H1 (cell line): ENCODE measurements around the gene QSOX2. TPM values are rescaled to one million over a fixed set of nuclear protein-coding genes. Genes with fewer than 3 reads are reported as not detected.

Experiments
- CTCF ChIA-PET: fragments of 300-600 bp; sonication (Branson Sonifier 250); formaldehyde crosslinking; loops from one replicate; lab custom pipeline; 2021; ENCODE audit not compliant: partially characterized antibody; lab: Charles Lee
- POLR2A ChIA-PET: fragments of 300-600 bp; sonication (Branson Sonifier 250); formaldehyde crosslinking; loops from one replicate; lab custom pipeline; 2021; ENCODE audit warnings: inconsistent platforms; ENCODE audit not compliant: partially characterized antibody; lab: Charles Lee
- DNase-seq, 2 experiments: peaks; one replicate each; pipeline versions ENCODE4 v3.0.0 to v3.0.0-alpha.2; 2010 to 2022; ENCODE audit warnings: low spot score in 2 of 2, low read depth in 1 of 2, mixed read lengths in 1 of 2
- FAIRE-seq: peaks from 2 replicates; lab custom pipeline; 2011; peaks lifted over from hg19 to GRCh38; lab: Jason Lieb, UNC
- H2AFZ ChIP-seq: 2 replicates; pipeline ENCODE4 v1.8.1; 2012; ENCODE audit warnings: low read length, inconsistent platforms
- H2AK5ac ChIP-seq: 2 replicates; pipeline ENCODE4 v1.6.1; 2013; ENCODE audit warnings: low read depth, low read length
- H2BK120ac ChIP-seq: replicated peaks from 2 replicates; pipeline ENCODE3; 2013; ENCODE audit warnings: low read depth, low read length, inconsistent platforms
- H2BK12ac ChIP-seq: 2 replicates; pipeline ENCODE4 v1.6.1; 2013; ENCODE audit warnings: low read depth, low read length
- H2BK15ac ChIP-seq: 2 replicates; pipeline ENCODE4 v1.6.1; 2013; ENCODE audit warnings: low read length
- H2BK20ac ChIP-seq: 2 replicates; pipeline ENCODE4 v1.6.1; 2013; ENCODE audit warnings: low read length
- H2BK5ac ChIP-seq: 2 replicates; pipeline ENCODE4 v1.6.1; 2013; ENCODE audit warnings: low read depth, low read length
- H3K14ac ChIP-seq: 2 replicates; pipeline ENCODE4 v1.6.1; 2013; ENCODE audit warnings: inconsistent platforms; ENCODE audit not compliant: insufficient read length
- H3K18ac ChIP-seq: 2 replicates; pipeline ENCODE4 v1.6.1; 2013; ENCODE audit warnings: low read length; ENCODE audit errors: extremely low read depth
- H3K23ac ChIP-seq: 2 replicates; pipeline ENCODE4 v1.6.1; 2013; ENCODE audit warnings: inconsistent platforms; ENCODE audit not compliant: insufficient read length
- H3K23me2 ChIP-seq: 2 replicates; pipeline ENCODE4 v1.6.1; 2013; ENCODE audit warnings: low read depth, low read length
- H3K27ac ChIP-seq: 2 replicates; pipeline ENCODE4 v1.6.1; 2011; ENCODE audit warnings: low read depth, low read length, inconsistent platforms
- H3K27me3 ChIP-seq, 4 experiments: replicated peaks in 1 of 4; 1 replicate in 1 of 4; 2 replicates in 3 of 4; pipeline versions ENCODE4 v1.6.1 to v1.8.1; 2011 to 2013; ENCODE audit warnings: low read length in 3 of 4, mild to moderate bottlenecking in 3 of 4, inconsistent platforms in 2 of 4, mixed read lengths in 2 of 4, moderate library complexity in 1 of 4; ENCODE audit not compliant: control insufficient read depth in 3 of 4, insufficient read depth in 3 of 4; ENCODE audit errors: extremely low read depth in 1 of 4
- H3K36me3 ChIP-seq, 4 experiments: 2 replicates each; pipeline versions ENCODE4 v1.6.1 to v1.8.1; 2011 to 2013; ENCODE audit warnings: mild to moderate bottlenecking in 4 of 4, low read length in 3 of 4, moderate library complexity in 2 of 4, control low read depth in 1 of 4, inconsistent platforms in 1 of 4; ENCODE audit not compliant: insufficient read depth in 4 of 4, control insufficient read depth in 2 of 4
- H3K4ac ChIP-seq: replicated peaks from 2 replicates; pipeline ENCODE3; 2013; ENCODE audit warnings: low read length, low read depth, mixed read lengths, inconsistent platforms; ENCODE audit not compliant: insufficient read length
- H3K4me1 ChIP-seq, 4 experiments: replicated peaks in 1 of 4; 1 replicate in 1 of 4; 2 replicates in 3 of 4; pipeline versions ENCODE4 v1.6.1 to v1.8.1; 2011 to 2013; ENCODE audit warnings: low read length in 3 of 4, inconsistent platforms in 2 of 4, mixed read lengths in 1 of 4; ENCODE audit not compliant: insufficient read depth in 4 of 4, control insufficient read depth in 3 of 4
- H3K4me2 ChIP-seq, 2 experiments: 2 replicates each; pipeline versions ENCODE4 v1.6.1 to v1.8.1; 2011 to 2013; ENCODE audit warnings: low read depth in 2 of 2, low read length in 2 of 2, control low read depth in 1 of 2, inconsistent platforms in 1 of 2, mild to moderate bottlenecking in 1 of 2; ENCODE audit not compliant: insufficient read depth in 1 of 2
- H3K4me3 ChIP-seq, 4 experiments: fragments of 200-600, 300-600 bp in 1 of 4; sonication (generic), shearing (Covaris generic), sonication (Bioruptor Twin) in 1 of 4; 2 replicates each; pipeline versions ENCODE4 v1.5.1 to v1.8.1; 2011 to 2016; ENCODE audit warnings: low read length in 4 of 4, low read depth in 3 of 4, control low read depth in 2 of 4, inconsistent platforms in 2 of 4, mild to moderate bottlenecking in 2 of 4, mixed read lengths in 1 of 4, moderate library complexity in 1 of 4; ENCODE audit not compliant: insufficient read depth in 2 of 4; ENCODE audit errors: extremely low read depth in 1 of 4
- H3K56ac ChIP-seq: replicated peaks from 2 replicates; pipeline ENCODE3; 2013; ENCODE audit warnings: low read depth, mild to moderate bottlenecking, mixed read lengths, low read length, inconsistent platforms; ENCODE audit not compliant: insufficient read length
- H3K79me1 ChIP-seq: 2 replicates; pipeline ENCODE4 v1.6.1; 2013; ENCODE audit warnings: low read depth, low read length, control low read depth
- H3K79me2 ChIP-seq, 2 experiments: 2 replicates each; pipeline versions ENCODE4 v1.6.1 to v1.8.1; 2012 to 2013; ENCODE audit warnings: low read length in 2 of 2, mild to moderate bottlenecking in 2 of 2, inconsistent platforms in 1 of 2; ENCODE audit not compliant: insufficient read depth in 2 of 2, control insufficient read depth in 1 of 2
- H3K9ac ChIP-seq, 4 experiments: replicated peaks in 1 of 4; 1 replicate in 1 of 4; 2 replicates in 3 of 4; pipeline versions ENCODE4 v1.6.1 to v1.8.1; 2011 to 2013; ENCODE audit warnings: low read depth in 3 of 4, low read length in 3 of 4, control low read depth in 2 of 4, mild to moderate bottlenecking in 2 of 4, moderate library complexity in 2 of 4, inconsistent platforms in 1 of 4; ENCODE audit errors: extremely low read depth in 1 of 4
- H3K9me3 ChIP-seq, 2 experiments: 2 replicates each; pipeline versions ENCODE4 v1.6.1 to v1.8.1; 2012 to 2013; ENCODE audit warnings: mild to moderate bottlenecking in 2 of 2, moderate library complexity in 2 of 2, control low read depth in 1 of 2, inconsistent platforms in 1 of 2, low read depth in 1 of 2, low read length in 1 of 2, mixed read lengths in 1 of 2; ENCODE audit not compliant: insufficient read depth in 2 of 2
- H4K20me1 ChIP-seq, 2 experiments: replicated peaks in 1 of 2; 2 replicates each; pipeline versions ENCODE3 to v1.8.1; 2011 to 2013; ENCODE audit warnings: inconsistent platforms in 2 of 2, low read length in 2 of 2, mild to moderate bottlenecking in 1 of 2; ENCODE audit not compliant: insufficient read depth in 2 of 2, control insufficient read depth in 1 of 2
- H4K5ac ChIP-seq: 2 replicates; pipeline ENCODE4 v1.6.1; 2013; ENCODE audit warnings: low read length, low read depth, mixed read lengths, inconsistent platforms; ENCODE audit not compliant: insufficient read length
- H4K8ac ChIP-seq: 2 replicates; pipeline ENCODE4 v1.8.0; 2013; ENCODE audit warnings: mild to moderate bottlenecking, moderate library complexity, low read length, inconsistent platforms; ENCODE audit not compliant: insufficient read depth; ENCODE audit errors: extremely low read depth
- H4K91ac ChIP-seq: replicated peaks from 2 replicates; pipeline ENCODE3; 2013; ENCODE audit warnings: low read length, mixed read lengths, inconsistent platforms; ENCODE audit not compliant: insufficient read length
- CEBPB ChIP-seq: IDR thresholded peaks from 2 replicates; pipeline ENCODE4 v1.6.1; 2012; ENCODE audit warnings: low read depth, low read length
- GTF2F1 ChIP-seq: IDR thresholded peaks from 2 replicates; pipeline ENCODE4 v1.6.1; 2012; ENCODE audit warnings: low read depth, low read length, improper control_type of control experiment, borderline replicate concordance
- KDM1A ChIP-seq: fragments of 200-600, 300-600 bp; sonication (generic); IDR thresholded peaks from 2 replicates; pipeline ENCODE4 v1.7.1; 2016; ENCODE audit warnings: mild to moderate bottlenecking, low read length, borderline replicate concordance
- NRF1 ChIP-seq: IDR thresholded peaks from 2 replicates; pipeline ENCODE4 v1.6.1; 2011; ENCODE audit warnings: mild to moderate bottlenecking, low read depth, low read length, improper control_type of control experiment
- PHF8 ChIP-seq: fragments of 200-600 bp; sonication (generic); conservative IDR thresholded peaks from 2 replicates; pipeline ENCODE4 v1.7.1; 2012; ENCODE audit warnings: low read depth, mild to moderate bottlenecking, inconsistent platforms, low read length, moderate library complexity
- POLR2A ChIP-seq, 2 experiments: IDR thresholded peaks; 1 replicate in 1 of 2; 2 replicates in 1 of 2; pipeline ENCODE4 v1.6.1; 2011; ENCODE audit warnings: low read depth in 2 of 2, low read length in 2 of 2, mild to moderate bottlenecking in 2 of 2; ENCODE audit errors: control extremely low read depth in 1 of 2
- RFX5 ChIP-seq: IDR thresholded peaks from 2 replicates; pipeline ENCODE4 v1.6.1; 2011; ENCODE audit warnings: low read depth, low read length, improper control_type of control experiment, borderline replicate concordance
- SIN3A ChIP-seq, 2 experiments: IDR thresholded peaks in 1 of 2; conservative IDR thresholded peaks in 1 of 2; 2 replicates each; pipeline ENCODE4 v1.6.1; 2011 to 2012; ENCODE audit warnings: low read length in 2 of 2, improper control_type of control experiment in 1 of 2, low read depth in 1 of 2, mild to moderate bottlenecking in 1 of 2
- ZNF274 ChIP-seq: IDR thresholded peaks from 2 replicates; pipeline ENCODE4 v1.7.0; 2012; ENCODE audit warnings: low read length, borderline replicate concordance; ENCODE audit errors: extremely low read depth
- WGBS, 2 experiments: shearing (Covaris generic) in 1 of 2; methylation state at CpG; one replicate each; pipeline versions ENCODE4 v1.1.6 to v1.1.7; 2013 to 2015; ENCODE audit warnings: low lambda C conversion rate in 2 of 2, mixed read lengths in 2 of 2, inconsistent platforms in 1 of 2, low coverage in 1 of 2, missing lambda C conversion rate in 1 of 2; ENCODE audit not compliant: insufficient replicate concordance in 2 of 2, insufficient coverage in 1 of 2, insufficient read length in 1 of 2; ENCODE audit errors: extremely low coverage in 1 of 2, missing lambda C conversion rate in 1 of 2; 5-methylcytosine and 5-hydroxymethylcytosine counted together
- polyA plus RNA-seq, 7 experiments: library from polyadenylated mRNA; depleted of rRNA in 3 of 7; stranded (reverse) in 5 of 7; unstranded in 2 of 7; fragments of >200 nt in 5 of 7; fragments of 200-250 nt in 2 of 7; gene quantifications; 1 replicate in 5 of 7; 2 replicates in 1 of 7; 4 replicates in 1 of 7; pipeline versions ENCODE4 v1.2.1 to v1.2.3, GENCODE V29; 2011 to 2013; ENCODE audit warnings: missing spikeins in 2 of 7, mixed read lengths in 2 of 7
- total RNA-seq: library from RNA; stranded (reverse); fragmentation: NEBNext Ultra II Directional; extraction: Animal tissue kit (Norgen Biotek cat#: 25700); gene quantifications from 2 replicates; pipeline ENCODE4 v1.2.1, GENCODE V29; 2021

QSOX2 gene
- total and polyA plus RNA-seq, 2 of the 8 experiments (the other 6 are each of a cell fraction or from before 2014, with no cell fraction given) = 18.0 to 28.6 TPM

GRCh38 chr9:136287960-136288753 lies 42.5 kb upstream of the QSOX2 start:
- Histone ChIP-seq H3K27me3 (no peaks in the 10 kb centered on the region), H3K56ac (no peak overlapping the region), H3K9ac (no peak overlapping the region), H4K8ac (0 out of 2 replicates have a peak overlapping the region, but pooled peaks have one; percentile 41), H2BK12ac (no peak overlapping the region), H4K91ac (no peak overlapping the region), H3K79me2 (no peaks in the 10 kb centered on the region), H2BK120ac (no peak overlapping the region), H2BK5ac (no peak overlapping the region), H3K4ac (no peak overlapping the region), H3K4me2 (no peak overlapping the region), H2AK5ac (no peak overlapping the region), H3K18ac (no peak overlapping the region), H3K23me2 (peaks cover 4% of the 10 kb centered on the region; the same call in 1 of the 2 replicates), H3K36me3 (no peaks in the 10 kb centered on the region; a peak in 1 of 8 replicates), H3K14ac (no peak overlapping the region), H3K9me3 (peaks cover 0 to 2% of the 10 kb centered on the region in 2 experiments; a peak in 2 of 4 replicates), H3K23ac (no peak overlapping the region), H3K27ac (no peak overlapping the region), H2BK15ac (no peak overlapping the region), H3K4me1 (peaks cover 0 to 4% (median 2%) of the 10 kb centered on the region in 4 experiments; a peak in 3 of 7 replicates), H3K79me1 (no peaks in the 10 kb centered on the region), H2AFZ (no peak overlapping the region), H4K20me1 (peaks cover 0 to 3% of the 10 kb centered on the region in 2 experiments), H3K4me3 (no peak overlapping the region), H2BK20ac (no peak overlapping the region), H4K5ac (no peak overlapping the region)
- 89% methylated on average over 16 of the region's 21 CpGs; no CpG with 5 or more reads in 1 of the 2 experiments for WGBS, 2 experiments
- POLR2A ChIA-PET = no interaction called here
- no peak for FAIRE-seq
- DNase-seq = no peak
- CTCF ChIA-PET = interaction anchor here (0.8 to 1.9 kb wide), 6 partner anchors 9 to 70 kb away, joined by 3 to 5 read pairs (median 4); no protein-coding TSS in a partner anchor
- TF ChIP-seq CEBPB (no peak), KDM1A (no peak), ZNF274 (no peak), GTF2F1 (no peak), POLR2A (IDR thresholded peaks at IDR 0.05; ENCODE audit: control extremely low read depth in 1 of 2, low read depth in 2 of 2, low read length in 2 of 2) (no peak), PHF8 (no peak), NRF1 (no peak), SIN3A (conservative IDR thresholded peaks at IDR 0.05 in 1 of 2, IDR thresholded peaks at IDR 0.05 in 1 of 2; ENCODE audit: low read depth in 1 of 2, low read length in 2 of 2) (no peak), RFX5 (no peak)
